Right lobe of liver (tissue), 6 donors: ENCODE results near the gene JRKL. TPM values are rescaled to one million over a fixed set of nuclear protein-coding genes. Genes with fewer than 3 reads are reported as not detected.
"Not testable (repeated sequence)": the region's sequence is repeated elsewhere in the genome, so short reads cannot be mapped to it uniquely, and the experiment has no call there.

ENCODE experiments used
- ATAC-seq, 4 donors: fragments of 200-7000 bp; cut with Tn5 transposase; one replicate each; pipeline ENCODE4 v1.9.1; 2020; ENCODE audit warnings: mild to moderate bottlenecking in 4 of 4, moderate library complexity in 4 of 4
- DNase-seq, 3 donors: peaks; one replicate each; pipeline ENCODE4 v3.0.0-alpha.2; 2020
- H3K27ac ChIP-seq, 3 donors: fragments of 200-600 bp; one replicate each; pipeline ENCODE4 v1.8.0; 2022
- H3K27me3 ChIP-seq, 2 donors: fragments of 200-600 bp; one replicate each; pipeline ENCODE4 v1.8.0; 2022
- H3K36me3 ChIP-seq, 4 donors: fragments of 200-600 bp; sonication (generic) in 1 of 4; one replicate each; pipeline versions ENCODE4 v1.5.1 to v1.8.0; 2017 to 2022; ENCODE audit warnings: control low read depth in 1 of 4
- H3K4me1 ChIP-seq, 4 donors: fragments of 200-600 bp; sonication (generic) in 1 of 4; one replicate each; pipeline versions ENCODE4 v1.5.1 to v1.8.0; 2017 to 2022; ENCODE audit warnings: control low read depth in 1 of 4
- H3K4me3 ChIP-seq, 3 donors: fragments of 200-600 bp; one replicate each; pipeline ENCODE4 v1.8.0; 2022
- H3K9me3 ChIP-seq, 4 donors: fragments of 200-600 bp; sonication (generic) in 1 of 4; one replicate each; pipeline versions ENCODE4 v1.5.1 to v1.8.0; 2017 to 2022; ENCODE audit warnings: control low read depth in 1 of 4
- CTCF ChIP-seq, 4 donors: fragments of 200-600 bp in 3 of 4; fragments of 450-650 bp in 1 of 4; IDR thresholded peaks; one replicate each; pipeline versions ENCODE4 v1.5.1 to v1.8.0; 2016 to 2022; ENCODE audit warnings: antibody characterized with exemption in 4 of 4, mild to moderate bottlenecking in 2 of 4
- POLR2A ChIP-seq: fragments of 450-650 bp; IDR thresholded peaks from one replicate; pipeline ENCODE4 v1.6.1; 2017; ENCODE audit warnings: antibody characterized with exemption, mild to moderate bottlenecking
- WGBS: methylation state at CpG from one replicate; pipeline ENCODE4 v1.1.6; 2018; ENCODE audit warnings: low coverage, low lambda C conversion rate; ENCODE audit not compliant: insufficient coverage; ENCODE audit errors: missing lambda C conversion rate; 5-methylcytosine and 5-hydroxymethylcytosine counted together
- intact Hi-C, 2 donors: fragments of 100-400 bp; cut with DNase I; formaldehyde crosslinking; loops; one replicate each; pipeline versions ENCODE4 v1.11.2 to v1.14.1; 2022
- microRNA counts: library from miRNA; unstranded; fragments of <30 nt; microRNA quantifications from one replicate; lab custom pipeline; 2016
- microRNA-seq, 2 donors: library from miRNA; unstranded; fragments of <30 nt; microRNA quantifications; one replicate each; pipeline ENCODE4, GENCODE V29; 2019 to 2020
- small RNA-seq, 2 experiments: library from RNA; depleted of rRNA; stranded (forward); fragments of <200 nt; gene quantifications; one replicate each; pipeline ENCODE3, GENCODE V24; 2016
- total RNA-seq, 6 experiments: library from RNA; depleted of rRNA in 2 of 6; stranded (reverse); fragments of >200 nt in 2 of 6; fragmentation: NEBNext Ultra II Directional in 3 of 6; extraction: Animal tissue kit (Norgen Biotek cat#: 25700) in 3 of 6; gene quantifications; one replicate each; pipeline versions ENCODE4 v1.1.0 to v1.2.4, GENCODE V29; 2016 to 2023
- donor health status: DM: no; HTN: yes; CAD: no.
- donor health status: DM: no; HTN: no; CAD: no.
- donor health status: DM: no; HTN: no; CAD: no.
- donor health status: DM: no; HTN: yes; CAD: no.
- donor health status: DM: no; HTN: yes; CAD: no.

The JRKL gene
- total RNA-seq, 6 experiments from 2014 or later: 0.86 to 2.7 (median 1.6) TPM

- no peaks in the 10 kb centered on the region for H3K36me3 ChIP-seq
- intact Hi-C loops: no loop called here
Observed at GRCh38 chr11:96413408-96413807, 23.6 kb downstream of the JRKL start.

GRCh38 chr11:96424693-96425092 is 34.9 kb downstream of the JRKL start:
- WGBS: 7% methylated on average over 2 of the region's 2 CpGs
- intact Hi-C loops: no loop called here
- no peaks in the 10 kb centered on the region for H3K27me3 ChIP-seq
- no peak overlapping the region for H3K27ac ChIP-seq
- no peak for DNase-seq
- no peak for ATAC-seq
- no peaks in the 10 kb centered on the region for H3K36me3 ChIP-seq
- H3K4me1 ChIP-seq: no peaks in the 10 kb centered on the region
- no peak overlapping the region for H3K4me3 ChIP-seq
- no peaks in the 10 kb centered on the region for H3K9me3 ChIP-seq
- TF ChIP-seq CTCF (IDR thresholded peaks at IDR 0.05) (no peak), POLR2A (no peak)

More at GRCh38 chr11:96413408-96413807, 23.6 kb downstream of the JRKL start:
- peaks cover 0 to 8% of the 10 kb centered on the region in 2 donors for H3K27me3 ChIP-seq
- H3K4me1 ChIP-seq: no peaks in the 10 kb centered on the region
- H3K27ac ChIP-seq: no peak overlapping the region
- no peak for ATAC-seq
- H3K9me3 ChIP-seq: no peaks in the 10 kb centered on the region
- TF ChIP-seq POLR2A (no peak), CTCF (IDR thresholded peaks at IDR 0.05) (no peak)
- H3K4me3 ChIP-seq: no peak overlapping the region
- DNase-seq: no peak

- H3K9me3 ChIP-seq: no peaks in the 10 kb centered on the region
- TF ChIP-seq POLR2A: no peak
- no peak for TF ChIP-seq CTCF (IDR thresholded peaks at IDR 0.05)
- ATAC-seq: no peak
- no peaks in the 10 kb centered on the region for H3K36me3 ChIP-seq
- no peak overlapping the region for H3K27ac ChIP-seq
- H3K4me3 ChIP-seq: no peak overlapping the region
- H3K27me3 ChIP-seq: no peaks in the 10 kb centered on the region
- DNase-seq: no peak
- no peaks in the 10 kb centered on the region for H3K4me1 ChIP-seq
- intact Hi-C loops: no loop called here
- 66% methylated on average over 3 of the region's 3 CpGs for WGBS
Observed at GRCh38 chr11:96430668-96431067, 40.9 kb downstream of the JRKL start.

GRCh38 chr11:96432654-96433053 is 42.8 kb downstream of the JRKL start:
- intact Hi-C loops, H3K36me3 ChIP-seq, H3K27ac ChIP-seq, H3K4me3 ChIP-seq, DNase-seq, H3K9me3 ChIP-seq, ATAC-seq, H3K27me3 ChIP-seq, H3K4me1 ChIP-seq: not testable (repeated sequence)

MicroRNAs within 50 kb of the gene (microRNA counts, 767-probe panel; counts per million panel counts)
- microRNA hsa-miR-1260b (lab: Ali Mortazavi, UCI): 237 counts per million

Small RNA genes within 50 kb of the gene (microRNA-seq; reads per million reads assigned to microRNA genes)
- gene MIR1260B: 0 to 2.6 reads per million in 2 donors

Small RNA genes within 50 kb of the gene (small RNA-seq; reads per million reads assigned to genes)
- gene MIR1260B: 0 reads per million in 2 experiments

Other genes with a start within 250 kb of the JRKL start
- gene MAML2, start 46.8 kb upstream of the JRKL start, total RNA-seq: 1 to 10 TPM in 5 of 6 experiments, under 1 TPM in 1; 0.92 to 2.3 (median 1.9) TPM
- gene CCDC82, start 101 bp upstream of the JRKL start, total RNA-seq: 10 to 100 TPM in 3 of 6 experiments, 1 to 10 TPM in 3; 8.2 to 12.0 (median 9.6) TPM